Nephron progenitor cell (in vitro differentiated cells): ENCODE data around the gene COA4.

Experiments
- DNase-seq: peaks from one replicate; pipeline ENCODE4 v3.0.0; 2021
- H3K27ac Mint-ChIP-seq: 2 replicates; pipeline ENCODE4 v1.8.0; 2021; ENCODE audit warnings: mild to moderate bottlenecking, moderate library complexity, mixed read lengths
- H3K27me3 Mint-ChIP-seq: 2 replicates; pipeline ENCODE4 v1.8.0; 2021; ENCODE audit warnings: mild to moderate bottlenecking, low read depth, mixed read lengths; ENCODE audit not compliant: poor library complexity
- H3K36me3 Mint-ChIP-seq: 2 replicates; pipeline ENCODE4 v1.8.0; 2021; ENCODE audit warnings: low read depth, mixed read lengths
- H3K4me1 Mint-ChIP-seq: 2 replicates; pipeline ENCODE4 v1.8.0; 2021; ENCODE audit warnings: mixed read lengths
- H3K4me3 Mint-ChIP-seq: 2 replicates; pipeline ENCODE4 v1.8.0; 2021; ENCODE audit warnings: mild to moderate bottlenecking, moderate library complexity, mixed read lengths
- H3K9me3 Mint-ChIP-seq: 2 replicates; pipeline ENCODE4 v1.8.0; 2021; ENCODE audit warnings: mild to moderate bottlenecking, moderate library complexity, mixed read lengths
- TF ChIP-seq, protein P1 (sequence below): fragments of 200-600 bp; sonication (generic); IDR thresholded peaks from 2 replicates; pipeline ENCODE4 v1.5.0; 2021; ENCODE audit warnings: antibody characterized with exemption

The COA4 gene

DNA sequence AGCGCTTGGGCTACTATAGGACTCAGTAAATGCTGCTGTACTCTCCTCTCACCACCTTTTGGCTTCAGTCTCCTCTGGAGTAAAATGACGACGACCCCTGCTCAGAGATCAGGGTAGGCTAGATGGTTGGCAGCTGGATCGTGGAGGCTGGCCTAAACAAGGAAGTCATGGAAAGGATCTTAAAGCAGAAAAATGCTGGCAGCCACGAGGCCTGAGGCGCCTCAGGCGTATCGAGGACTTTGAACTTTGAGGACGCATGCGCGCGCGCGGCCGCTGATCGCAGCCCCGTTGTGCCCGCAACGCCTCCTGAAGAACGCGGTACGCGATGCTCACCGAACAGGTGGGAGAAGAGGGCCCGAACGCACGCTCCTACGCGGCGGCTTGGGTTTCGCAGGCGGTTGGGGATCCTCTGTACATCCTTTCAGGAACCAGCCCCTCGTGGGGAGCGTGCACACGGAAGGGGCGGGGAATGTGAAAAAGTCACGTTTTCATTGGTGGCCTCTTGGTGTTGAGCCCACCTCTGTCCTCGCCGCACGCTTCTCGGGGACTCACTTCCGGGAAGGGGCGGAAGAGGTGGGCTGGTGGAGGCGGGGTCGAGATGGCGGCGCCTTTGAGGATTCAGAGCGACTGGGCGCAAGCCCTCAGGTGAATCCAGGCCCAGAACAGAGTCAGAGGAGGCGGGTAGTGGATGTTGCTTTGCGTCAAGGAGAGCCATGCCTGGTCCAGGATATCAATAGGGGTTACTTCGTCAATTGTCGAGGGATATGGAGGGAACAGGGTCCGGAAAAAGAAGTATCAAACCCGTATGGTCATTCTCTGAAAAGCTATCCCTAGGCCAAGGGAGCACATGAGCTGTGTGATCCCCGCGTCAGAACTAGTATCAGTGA lies at the start of gene COA4, which contains the start of gene PAAF1:
TSS of gene COA4 (minus strand) at position 423 of the 887 bp plus-strand sequence. CDS start 3,468 bp downstream, outside the sequence.
TSS of gene PAAF1 (plus strand) at position 576 of the 887 bp plus-strand sequence. CDS start at position 599, 23 bp downstream.
- Mint-ChIP-seq H3K9me3 (no peaks in the 10 kb centered on the region), H3K27ac (peak within 1 kb of the TSS; percentile 100), H3K4me1 (peaks cover 31% of the 10 kb centered on the region), H3K4me3 (peak within 1 kb of the TSS; percentile 99), H3K27me3 (no peaks in the 10 kb centered on the region), H3K36me3 (peaks cover 39% of the 10 kb centered on the region)
- TF ChIP-seq, protein P1, sequence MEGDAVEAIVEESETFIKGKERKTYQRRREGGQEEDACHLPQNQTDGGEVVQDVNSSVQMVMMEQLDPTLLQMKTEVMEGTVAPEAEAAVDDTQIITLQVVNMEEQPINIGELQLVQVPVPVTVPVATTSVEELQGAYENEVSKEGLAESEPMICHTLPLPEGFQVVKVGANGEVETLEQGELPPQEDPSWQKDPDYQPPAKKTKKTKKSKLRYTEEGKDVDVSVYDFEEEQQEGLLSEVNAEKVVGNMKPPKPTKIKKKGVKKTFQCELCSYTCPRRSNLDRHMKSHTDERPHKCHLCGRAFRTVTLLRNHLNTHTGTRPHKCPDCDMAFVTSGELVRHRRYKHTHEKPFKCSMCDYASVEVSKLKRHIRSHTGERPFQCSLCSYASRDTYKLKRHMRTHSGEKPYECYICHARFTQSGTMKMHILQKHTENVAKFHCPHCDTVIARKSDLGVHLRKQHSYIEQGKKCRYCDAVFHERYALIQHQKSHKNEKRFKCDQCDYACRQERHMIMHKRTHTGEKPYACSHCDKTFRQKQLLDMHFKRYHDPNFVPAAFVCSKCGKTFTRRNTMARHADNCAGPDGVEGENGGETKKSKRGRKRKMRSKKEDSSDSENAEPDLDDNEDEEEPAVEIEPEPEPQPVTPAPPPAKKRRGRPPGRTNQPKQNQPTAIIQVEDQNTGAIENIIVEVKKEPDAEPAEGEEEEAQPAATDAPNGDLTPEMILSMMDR: no peak
- peak; percentile 89 for DNase-seq

DNA sequence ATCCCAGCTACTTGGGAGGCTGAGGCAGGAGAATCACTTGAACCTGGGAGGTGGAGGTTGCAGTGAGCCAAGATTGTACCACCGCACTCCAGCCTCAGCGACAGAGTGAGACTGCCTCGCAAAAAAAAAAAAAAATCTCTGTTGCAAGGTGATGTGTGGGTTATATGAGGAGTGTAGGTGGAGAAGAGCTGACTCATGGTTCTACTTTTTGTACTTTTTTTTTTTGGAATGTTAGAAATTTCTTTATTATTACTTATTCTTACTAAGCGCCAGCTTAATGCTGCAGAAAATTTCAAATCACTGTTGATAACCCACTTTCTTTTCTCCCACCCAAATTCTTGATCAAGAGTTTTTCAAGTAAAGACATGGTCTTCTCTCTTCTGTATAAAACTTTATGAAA lies 44.5 kb upstream of the COA4 start:
- DNase-seq: no peak
- Mint-ChIP-seq H3K9me3 (no peaks in the 10 kb centered on the region), H3K27me3 (peaks cover 6% of the 10 kb centered on the region), H3K36me3 (peaks cover 54% of the 10 kb centered on the region), H3K4me3 (no peak overlapping the region), H3K4me1 (no peaks in the 10 kb centered on the region), H3K27ac (no peak overlapping the region)
- TF ChIP-seq, protein P1: no peak

DNA sequence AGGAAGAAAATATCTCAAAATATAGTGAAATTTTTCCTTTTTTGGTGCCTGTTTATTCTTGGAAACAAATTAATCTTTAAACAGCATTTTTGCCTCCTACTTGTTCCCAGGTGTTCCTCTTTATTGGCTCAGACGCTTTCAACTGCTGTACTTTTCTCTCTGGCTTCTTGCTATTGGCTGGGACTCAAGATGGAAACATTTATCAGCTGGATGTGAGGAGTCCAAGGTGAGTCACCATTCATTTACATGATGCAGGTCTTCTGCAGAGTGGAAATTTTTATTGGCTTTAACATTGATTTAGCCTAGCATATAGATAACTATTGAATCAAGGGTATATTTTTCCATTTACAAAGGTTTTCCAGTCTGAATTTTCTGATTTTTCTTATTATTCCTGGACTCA lies 39.8 kb upstream of the COA4 start:
- Mint-ChIP-seq H3K27ac (no peak overlapping the region), H3K4me1 (no peaks in the 10 kb centered on the region), H3K36me3 (peaks cover 48% of the 10 kb centered on the region), H3K27me3 (peaks cover 3% of the 10 kb centered on the region), H3K9me3 (no peaks in the 10 kb centered on the region), H3K4me3 (no peak overlapping the region)
- no peak for DNase-seq
- TF ChIP-seq, protein P1: no peak

DNA sequence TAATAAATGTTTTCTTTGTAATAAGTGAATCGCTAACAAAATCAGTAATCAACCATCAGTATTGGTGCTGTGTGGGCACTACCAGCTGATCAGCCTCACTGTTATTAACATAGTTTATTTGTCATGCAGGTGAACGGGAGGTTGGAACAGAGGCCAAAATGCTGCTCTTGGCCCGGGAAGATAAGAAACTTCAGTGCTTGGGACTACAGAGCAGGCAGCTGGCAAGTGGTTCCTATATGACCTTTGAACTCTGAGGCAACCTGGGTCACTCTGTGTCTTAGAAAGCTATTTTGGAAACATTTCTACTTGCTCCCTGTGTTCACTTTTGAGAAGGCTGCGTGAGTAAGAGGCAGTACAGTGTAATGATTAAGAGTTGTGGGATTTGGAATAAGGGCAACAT lies 37.6 kb upstream of the COA4 start:
- H3K4me3 Mint-ChIP-seq: no peak overlapping the region
- H3K27me3 Mint-ChIP-seq: peaks cover 3% of the 10 kb centered on the region
- H3K36me3 Mint-ChIP-seq: peaks cover 50% of the 10 kb centered on the region
- DNase-seq: no peak
- no peaks in the 10 kb centered on the region for H3K9me3 Mint-ChIP-seq
- no peak overlapping the region for H3K27ac Mint-ChIP-seq
- TF ChIP-seq, protein P1: no peak
- H3K4me1 Mint-ChIP-seq: no peaks in the 10 kb centered on the region

DNA sequence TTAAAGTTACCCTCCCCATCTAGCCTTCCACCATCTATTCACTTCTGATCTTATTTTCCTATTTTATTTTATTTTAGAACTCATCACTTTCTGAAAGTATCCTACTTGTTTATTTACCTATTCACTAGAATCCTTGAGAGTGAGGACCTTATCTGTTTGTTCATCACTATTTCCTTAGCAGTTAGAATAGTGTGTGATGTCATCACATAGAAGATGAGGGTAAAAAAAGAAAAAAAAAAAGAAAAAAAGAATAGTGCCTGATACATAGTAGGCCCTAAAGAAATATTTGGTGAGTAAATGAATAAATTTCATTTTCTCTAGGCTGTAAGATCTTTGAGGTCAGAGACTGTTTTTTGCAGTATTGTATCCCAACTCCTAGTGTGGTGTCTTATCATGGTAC lies 36.8 kb upstream of the COA4 start:
- no peak for DNase-seq
- Mint-ChIP-seq H3K27me3 (peaks cover 3% of the 10 kb centered on the region), H3K36me3 (peaks cover 45% of the 10 kb centered on the region), H3K4me1 (no peaks in the 10 kb centered on the region), H3K27ac (no peak overlapping the region), H3K4me3 (no peak overlapping the region), H3K9me3 (no peaks in the 10 kb centered on the region)
- TF ChIP-seq, protein P1: no peak
